ENCODE results near the gene GYS2. TPM values are rescaled to one million over a fixed set of nuclear protein-coding genes. Genes with fewer than 3 reads are reported as not detected.

Gene GYS2
- polyA plus RNA-seq, 10 donors, result 0.19 to 0.67 (median 0.46) TPM; not detected in 6

DNA sequence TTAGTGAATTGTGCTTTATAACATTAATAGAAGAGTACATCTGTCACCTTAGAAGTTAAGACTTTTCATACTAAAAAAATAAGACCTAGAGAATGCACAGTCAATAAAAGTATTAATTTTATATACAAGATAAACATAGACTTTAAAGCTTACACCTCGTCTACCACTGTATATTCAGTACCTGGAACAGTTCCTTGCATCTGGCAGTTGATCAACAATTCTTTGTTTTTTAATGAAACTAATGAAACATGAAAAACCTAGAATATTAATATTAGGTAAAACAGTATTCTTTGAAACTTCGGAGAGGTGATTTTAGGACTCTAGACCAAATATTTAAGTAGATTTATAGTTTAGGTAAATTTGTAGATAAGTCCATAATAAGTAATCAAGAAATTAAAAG lies 98.8 kb downstream of the GYS2 start:
- DNase-seq, result no peak

DNA sequence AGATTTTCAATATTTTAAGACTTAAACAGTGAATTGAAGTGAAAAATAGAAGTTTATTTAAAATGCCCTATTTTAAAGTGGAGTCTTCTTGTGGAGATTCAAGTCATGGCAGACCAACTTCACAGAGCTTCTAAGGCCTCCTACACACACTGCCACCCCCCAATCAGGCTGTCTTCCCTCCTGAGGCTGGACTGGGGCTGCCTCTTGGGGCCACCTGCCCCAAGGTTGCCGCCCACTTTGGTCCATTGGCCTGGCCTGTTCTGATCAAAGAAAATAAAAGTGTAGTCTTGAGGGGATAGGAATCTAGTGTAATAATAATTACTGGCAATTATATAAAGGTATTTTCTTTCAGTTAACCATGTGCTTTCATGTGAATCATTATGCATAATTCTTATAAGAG lies 101.8 kb downstream of the GYS2 start:
- DNase-seq, result no peak

DNA sequence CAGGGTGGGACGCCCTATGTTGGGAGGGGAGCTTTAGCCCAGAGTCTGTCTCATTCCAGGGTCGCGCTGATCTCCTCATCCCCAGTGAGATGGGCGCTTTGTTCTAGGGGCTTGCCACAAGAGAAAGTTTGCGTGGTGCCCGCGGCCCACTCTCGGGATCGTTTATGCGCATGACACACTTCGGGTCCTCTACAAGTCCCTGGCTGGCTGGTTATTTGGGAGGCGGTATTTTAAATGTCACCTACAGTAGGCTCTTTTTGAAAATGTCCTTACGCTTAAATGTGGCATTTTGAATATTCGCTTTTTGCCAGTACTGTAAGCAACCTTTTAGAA lies 102.5 kb downstream of the GYS2 start:
- DNase-seq, result peak in 2 of 3 donors; percentile 27 to 48

DNA sequence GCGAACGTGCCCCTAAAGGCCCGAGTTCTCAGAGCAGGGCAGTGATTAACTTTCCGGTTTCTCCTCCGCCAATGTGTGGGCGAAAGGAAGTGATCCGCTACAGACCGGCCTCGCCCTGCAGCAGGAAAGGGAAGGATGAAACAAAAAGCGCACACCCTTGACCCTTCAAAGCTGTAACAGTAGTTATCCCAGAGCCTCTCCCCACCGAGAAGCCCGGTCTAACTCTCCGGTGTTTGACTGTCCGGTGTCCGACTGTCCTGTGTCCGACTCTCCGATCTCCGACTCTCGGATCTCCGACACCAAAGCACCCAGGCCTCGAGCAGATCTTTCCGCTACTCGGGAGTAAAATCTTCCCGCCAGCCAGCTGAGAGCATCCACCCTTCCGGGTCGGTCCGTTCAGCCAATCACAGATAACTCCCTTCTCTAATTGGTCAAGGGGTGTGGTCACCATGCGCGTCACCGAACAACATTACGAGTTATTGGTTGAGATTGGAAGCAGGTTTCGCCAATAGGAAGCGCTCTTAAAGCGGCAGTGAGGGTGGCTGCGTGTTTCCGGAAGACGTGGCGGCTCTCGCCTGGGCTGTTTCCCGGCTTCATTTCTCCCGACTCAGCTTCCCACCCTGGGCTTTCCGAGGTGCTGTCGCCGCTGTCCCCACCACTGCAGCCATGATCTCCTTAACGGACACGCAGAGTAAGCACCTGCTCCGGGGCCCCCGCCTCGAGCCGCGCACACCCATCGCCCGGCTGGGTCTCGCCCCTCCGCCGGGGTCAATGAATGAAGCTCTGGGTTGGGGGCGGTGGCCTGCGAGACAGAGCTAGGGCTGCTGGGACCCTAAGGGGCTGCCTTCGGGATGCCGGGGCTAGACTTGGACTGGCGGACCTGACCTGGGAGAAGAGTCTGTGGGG lies 103.1 kb downstream of the GYS2 start, which contains the start of the genes GOLT1B and RECQL:
TSS of gene GOLT1B (plus strand) at position 532 of the 906 bp plus-strand sequence. CDS start at position 667, 135 bp downstream.
TSS of gene RECQL (minus strand) at position 378 of the 906 bp plus-strand sequence. CDS start 2,065 bp downstream, outside the sequence.
- peak; percentile 97 to 99 (median 98) for DNase-seq

DNA sequence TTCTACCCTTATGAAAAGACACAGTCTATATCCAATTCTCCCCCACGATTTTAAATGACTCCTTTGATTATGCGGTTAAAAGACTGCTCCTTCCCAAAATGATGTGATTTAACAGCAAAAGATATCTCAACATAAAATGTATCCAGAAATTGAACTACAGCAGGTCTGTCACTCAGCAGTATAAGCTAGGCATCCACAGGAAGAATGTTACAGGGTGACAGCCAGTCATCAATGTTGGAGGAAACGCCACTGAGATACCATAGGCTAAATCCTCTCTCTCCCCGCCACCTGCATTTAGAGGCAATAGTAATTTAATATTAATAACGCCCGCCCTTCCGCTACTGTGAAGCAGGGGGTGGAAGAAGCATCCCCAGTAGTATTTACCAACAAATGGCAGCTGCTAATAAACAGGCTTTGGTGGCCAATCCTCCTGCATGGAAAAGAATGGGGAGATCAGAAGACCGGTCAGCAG lies 103.8 kb downstream of the GYS2 start:
- no peak for DNase-seq

DNA sequence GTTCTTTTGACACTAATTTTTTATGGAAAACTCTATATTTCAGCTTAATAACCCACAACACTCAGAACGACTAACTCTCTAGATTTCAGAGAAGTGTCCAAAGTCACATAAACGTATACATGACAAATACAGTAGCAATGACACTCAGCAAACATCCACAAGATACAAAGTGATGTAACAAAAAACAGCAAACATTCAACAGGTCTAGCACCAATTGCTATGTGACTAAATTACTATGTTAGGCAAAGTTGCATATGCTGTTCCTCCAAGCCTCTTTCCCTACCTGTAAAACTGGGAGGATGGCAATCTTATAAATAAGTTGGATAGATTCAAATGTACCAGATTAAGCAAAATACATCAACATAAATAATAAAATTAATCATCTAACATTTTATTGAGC lies 104.9 kb downstream of the GYS2 start:
- no peak for DNase-seq

Other genes with a start within 250 kb of the GYS2 start
- gene IAPP, start 231.9 kb downstream of the GYS2 start, polyA plus RNA-seq (ENCODE audit: insufficient read length in 10 of 10), result not detected
- gene PYROXD1, start 167.2 kb downstream of the GYS2 start, polyA plus RNA-seq (ENCODE audit: insufficient read length in 10 of 10), result 10 to 100 TPM; 12.2 to 22.8 (median 18.7) TPM
- 10 to 100 TPM; 27.9 to 38.5 (median 33.3) TPM for gene RECQL, start 103.2 kb downstream of the GYS2 start, polyA plus RNA-seq (ENCODE audit: insufficient read length in 10 of 10)
- 10 to 100 TPM; 38.6 to 56.6 (median 47.7) TPM for gene GOLT1B, start 103.1 kb downstream of the GYS2 start, polyA plus RNA-seq (ENCODE audit: insufficient read length in 10 of 10)
- gene SPX, start 78.6 kb downstream of the GYS2 start, polyA plus RNA-seq (ENCODE audit: insufficient read length in 10 of 10), result 10 to 100 TPM; 13.0 to 43.9 (median 26.4) TPM
- 100 to 1,000 TPM; 639 to 817 (median 756) TPM for gene LDHB, start 53.0 kb upstream of the GYS2 start, polyA plus RNA-seq (ENCODE audit: insufficient read length in 10 of 10)
- 10 to 100 TPM; 26.0 to 44.8 (median 32.3) TPM for gene KCNJ8, start 169.9 kb upstream of the GYS2 start, polyA plus RNA-seq (ENCODE audit: insufficient read length in 10 of 10)

Measured in muscle of back (tissue), 11 donors.